ENCODE results near the gene ZNF70. TPM values are rescaled to one million over a fixed set of nuclear protein-coding genes. Genes with fewer than 3 reads are reported as not detected.

ZNF70 gene
- total RNA-seq, 4 donors from 2014 or later: 3.5 to 8.0 (median 5.5) TPM

GRCh38 chr22:23781065-23781464, 30.2 kb upstream of the ZNF70 start:
- Histone ChIP-seq H3K27me3 (no peaks in the 10 kb centered on the region), H3K9me3 (no peaks in the 10 kb centered on the region), H3K27ac (peak overlapping the region in 1 of 4 donors; percentile 5), H3K4me1 (peaks cover 0 to 28% (median 1%) of the 10 kb centered on the region in 3 donors), H3K36me3 (peaks cover 0 to 21% of the 10 kb centered on the region in 2 donors), H3K4me3 (no peak overlapping the region)
- no CpG with 5 or more reads among the region's 15 CpGs for WGBS, 2 donors (ENCODE audit: low coverage in 1 of 2)
- TF ChIP-seq POLR2AphosphoS5 (IDR thresholded peaks at IDR 0.05) (no peak), EP300 (IDR thresholded peaks at IDR 0.05) (no peak), CTCF (IDR thresholded peaks at IDR 0.05) (no peak), POLR2A (IDR thresholded peaks at IDR 0.05) (no peak)
- ATAC-seq: no peak

GRCh38 chr22:23780146-23780748, 29.3 kb upstream of the ZNF70 start:
- no CpG with 5 or more reads among the region's 20 CpGs for WGBS, 2 donors (ENCODE audit: low coverage in 1 of 2)
- H3K4me1 ChIP-seq: peaks cover 0 to 21% (median 0%) of the 10 kb centered on the region in 3 donors
- ATAC-seq: no peak
- peaks cover 0 to 21% of the 10 kb centered on the region in 2 donors for H3K36me3 ChIP-seq
- no peak overlapping the region for H3K4me3 ChIP-seq
- TF ChIP-seq CTCF (IDR thresholded peaks at IDR 0.05): no peak
- TF ChIP-seq EP300 (IDR thresholded peaks at IDR 0.05): no peak
- TF ChIP-seq POLR2A (IDR thresholded peaks at IDR 0.05): no peak
- TF ChIP-seq POLR2AphosphoS5 (IDR thresholded peaks at IDR 0.05): no peak
- no peak overlapping the region for H3K27ac ChIP-seq
- no peaks in the 10 kb centered on the region for H3K27me3 ChIP-seq
- no peaks in the 10 kb centered on the region for H3K9me3 ChIP-seq

- no peak for TF ChIP-seq EP300 (IDR thresholded peaks at IDR 0.05)
- TF ChIP-seq POLR2AphosphoS5 (IDR thresholded peaks at IDR 0.05): no peak
- TF ChIP-seq POLR2A (IDR thresholded peaks at IDR 0.05): no peak
- no peak for TF ChIP-seq CTCF (IDR thresholded peaks at IDR 0.05)
- H3K27ac ChIP-seq: no peak overlapping the region
- H3K4me3 ChIP-seq: no peak overlapping the region
- no peaks in the 10 kb centered on the region for H3K27me3 ChIP-seq
- peaks cover 0 to 26% (median 3%) of the 10 kb centered on the region in 3 donors for H3K4me1 ChIP-seq
- ATAC-seq: no peak
- peaks cover 0 to 21% of the 10 kb centered on the region in 2 donors for H3K36me3 ChIP-seq
- WGBS, 2 donors (ENCODE audit: low coverage in 1 of 2): 90% methylated on average over 2 of the region's 5 CpGs; no CpG with 5 or more reads in 1 of the 2 donors
- H3K9me3 ChIP-seq: no peaks in the 10 kb centered on the region
Measured at GRCh38 chr22:23779731-23780130, 28.8 kb upstream of the ZNF70 start.

- TF ChIP-seq POLR2A (IDR thresholded peaks at IDR 0.05): no peak
- no peak for TF ChIP-seq POLR2AphosphoS5 (IDR thresholded peaks at IDR 0.05)
- no peak for TF ChIP-seq CTCF (IDR thresholded peaks at IDR 0.05)
- TF ChIP-seq EP300 (IDR thresholded peaks at IDR 0.05): no peak
- H3K4me3 ChIP-seq: no peak overlapping the region
- ATAC-seq: no peak
- WGBS, 2 donors (ENCODE audit: low coverage in 1 of 2): no CpG with 5 or more reads among the region's 16 CpGs
- H3K4me1 ChIP-seq: peaks cover 0 to 32% (median 9%) of the 10 kb centered on the region in 3 donors
- no peaks in the 10 kb centered on the region for H3K27me3 ChIP-seq
- peaks cover 0 to 21% of the 10 kb centered on the region in 2 donors for H3K36me3 ChIP-seq
- peak overlapping the region in 1 of 4 donors; percentile 67 for H3K27ac ChIP-seq
- no peaks in the 10 kb centered on the region for H3K9me3 ChIP-seq
Measured at GRCh38 chr22:23779083-23779482, 28.2 kb upstream of the ZNF70 start.

DNA sequence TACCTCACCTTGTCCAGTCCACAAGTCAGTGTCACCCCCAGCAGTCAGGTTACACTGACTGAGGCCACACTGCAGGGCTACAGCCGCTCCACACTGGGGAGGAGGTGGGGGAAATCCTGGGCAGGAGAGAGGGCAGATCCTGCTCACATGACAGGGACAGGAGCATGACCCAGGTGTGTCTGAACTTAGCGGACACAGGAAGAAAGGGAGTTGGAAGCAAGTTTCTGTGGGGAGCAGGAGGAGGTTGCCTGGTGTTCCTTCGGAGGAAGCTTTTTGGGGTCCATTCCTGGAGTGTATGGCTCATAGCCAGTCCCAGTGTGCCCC, 27.6 kb upstream of the ZNF70 start:
- H3K27ac ChIP-seq: peak overlapping the region in 1 of 4 donors; percentile 67
- H3K36me3 ChIP-seq: peaks cover 0 to 21% of the 10 kb centered on the region in 2 donors
- H3K4me1 ChIP-seq: peaks cover 0 to 38% (median 14%) of the 10 kb centered on the region in 3 donors
- no peaks in the 10 kb centered on the region for H3K27me3 ChIP-seq
- H3K9me3 ChIP-seq: no peaks in the 10 kb centered on the region
- ATAC-seq: no peak
- TF ChIP-seq CTCF (IDR thresholded peaks at IDR 0.05): no peak
- TF ChIP-seq POLR2A (IDR thresholded peaks at IDR 0.05): no peak
- no peak for TF ChIP-seq POLR2AphosphoS5 (IDR thresholded peaks at IDR 0.05)
- no peak for TF ChIP-seq EP300 (IDR thresholded peaks at IDR 0.05)
- WGBS, 2 donors (ENCODE audit: low coverage in 1 of 2): 40 to 60% methylated on average over 1 to 2 of the region's 3 CpGs
- H3K4me3 ChIP-seq: no peak overlapping the region

Data from gastroesophageal sphincter (tissue), 4 donors.